Measurements from ENCODE around the gene AK3.

Gene AK3

DNA sequence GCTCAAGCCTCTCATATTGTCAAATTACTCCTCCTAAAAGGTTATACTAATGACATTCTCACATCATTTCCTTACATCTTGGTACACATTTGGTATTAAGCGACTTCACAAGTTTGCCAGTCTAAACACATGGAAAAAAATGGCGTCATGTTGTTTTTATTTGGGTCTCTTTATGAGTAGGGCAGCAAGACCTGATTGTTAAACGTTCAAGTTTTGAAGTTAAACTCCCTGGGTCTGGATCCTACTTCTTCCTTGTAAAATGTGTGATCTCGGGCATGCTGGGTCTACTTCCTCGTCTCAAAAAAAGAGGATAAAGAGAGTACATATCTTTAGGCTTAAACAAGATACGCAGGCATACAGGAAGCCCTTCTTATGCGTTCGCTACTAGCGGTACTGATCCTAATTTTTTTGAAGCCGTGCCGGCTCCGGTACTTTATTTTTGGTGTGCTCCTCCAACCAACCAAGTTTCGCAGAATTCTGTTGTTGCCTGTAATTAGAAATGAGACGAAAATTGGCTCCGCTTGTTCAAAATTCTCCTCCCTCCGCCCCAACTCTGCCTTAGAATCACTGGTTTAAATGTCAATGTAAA is 62.2 kb downstream of the AK3 start:
- Histone ChIP-seq H3K79me2 (peaks cover 2% of the 10 kb centered on the region), H3K36me3 (ENCODE audit: control insufficient read depth, insufficient read depth, low read length) (no peaks in the 10 kb centered on the region), H2AFZ (peak overlapping the region; percentile 90), H3K9me3 (ENCODE audit: control insufficient read depth, low read length) (no peaks in the 10 kb centered on the region), H3K27ac (peak overlapping the region; percentile 94), H3K4me1 (peaks cover 2% of the 10 kb centered on the region), H3K27me3 (ENCODE audit: control insufficient read depth, insufficient read depth, low read length) (no peaks in the 10 kb centered on the region), H3K4me2 (ENCODE audit: low read length) (peak overlapping the region; percentile 99), H3K4me3 (ENCODE audit: low read depth, low read length) (peak overlapping the region; percentile 99), H3K9ac (no peak overlapping the region)
- no peak for TF ChIP-seq CTCF (IDR thresholded peaks at IDR 0.05)

DNA sequence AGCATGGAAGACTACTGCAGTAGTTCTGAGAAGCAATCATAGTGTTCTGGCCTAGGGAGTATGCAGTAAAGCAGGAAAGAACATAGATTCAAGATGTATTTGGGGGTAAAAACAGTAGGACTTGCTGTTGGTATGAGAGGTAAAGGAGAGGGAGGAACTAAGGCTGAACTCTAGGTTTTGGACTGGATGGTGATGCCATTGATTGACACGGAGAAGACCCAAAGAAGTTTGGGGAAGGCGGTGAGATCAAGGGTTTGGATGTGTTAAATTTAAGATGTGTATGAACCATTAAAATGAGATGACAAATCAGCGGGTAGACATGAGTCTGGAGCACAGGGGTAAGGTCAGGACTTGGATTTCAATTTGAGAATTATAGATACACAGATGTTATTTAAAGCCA is 63.6 kb downstream of the AK3 start:
- H3K9me3 ChIP-seq (ENCODE audit: control insufficient read depth, low read length), result no peaks in the 10 kb centered on the region
- no peaks in the 10 kb centered on the region for H3K36me3 ChIP-seq (ENCODE audit: control insufficient read depth, insufficient read depth, low read length)
- peaks cover 2% of the 10 kb centered on the region for H3K79me2 ChIP-seq
- no peak for TF ChIP-seq CTCF (IDR thresholded peaks at IDR 0.05)
- no peaks in the 10 kb centered on the region for H3K27me3 ChIP-seq (ENCODE audit: control insufficient read depth, insufficient read depth, low read length)
- H3K4me2 ChIP-seq (ENCODE audit: low read length), result no peak overlapping the region
- H3K4me1 ChIP-seq, result peaks cover 2% of the 10 kb centered on the region
- H2AFZ ChIP-seq, result no peak overlapping the region
- no peak overlapping the region for H3K9ac ChIP-seq
- H3K27ac ChIP-seq, result no peak overlapping the region
- no peak overlapping the region for H3K4me3 ChIP-seq (ENCODE audit: low read depth, low read length)

GRCh38 chr9:4674783-4675182 is 66.2 kb downstream of the AK3 start:
- Histone ChIP-seq H3K9ac (no peak overlapping the region), H2AFZ (no peak overlapping the region), H3K4me1 (no peaks in the 10 kb centered on the region), H3K4me3 (ENCODE audit: low read depth, low read length) (no peak overlapping the region), H3K27ac (no peak overlapping the region), H3K4me2 (ENCODE audit: low read length) (no peak overlapping the region), H3K27me3 (ENCODE audit: control insufficient read depth, insufficient read depth, low read length) (no peaks in the 10 kb centered on the region), H3K79me2 (no peaks in the 10 kb centered on the region), H3K36me3 (ENCODE audit: control insufficient read depth, insufficient read depth, low read length) (no peaks in the 10 kb centered on the region), H3K9me3 (ENCODE audit: control insufficient read depth, low read length) (no peaks in the 10 kb centered on the region)
- no peak for TF ChIP-seq CTCF (IDR thresholded peaks at IDR 0.05)

- Histone ChIP-seq H3K4me2 (ENCODE audit: low read length) (no peak overlapping the region), H3K9ac (no peak overlapping the region), H3K79me2 (no peaks in the 10 kb centered on the region), H3K4me1 (no peaks in the 10 kb centered on the region), H3K27me3 (ENCODE audit: control insufficient read depth, insufficient read depth, low read length) (no peaks in the 10 kb centered on the region), H3K36me3 (ENCODE audit: control insufficient read depth, insufficient read depth, low read length) (no peaks in the 10 kb centered on the region), H3K4me3 (ENCODE audit: low read depth, low read length) (no peak overlapping the region), H3K9me3 (ENCODE audit: control insufficient read depth, low read length) (no peaks in the 10 kb centered on the region), H2AFZ (no peak overlapping the region), H3K27ac (no peak overlapping the region)
- TF ChIP-seq CTCF (IDR thresholded peaks at IDR 0.05), result no peak
Measured at GRCh38 chr9:4671737-4672136, 69.3 kb downstream of the AK3 start.

GRCh38 chr9:4670591-4670990 is 70.4 kb downstream of the AK3 start:
- no peak for TF ChIP-seq CTCF (IDR thresholded peaks at IDR 0.05)
- Histone ChIP-seq H3K9me3 (ENCODE audit: control insufficient read depth, low read length) (no peaks in the 10 kb centered on the region), H3K9ac (no peak overlapping the region), H3K4me3 (ENCODE audit: low read depth, low read length) (no peak overlapping the region), H2AFZ (no peak overlapping the region), H3K79me2 (no peaks in the 10 kb centered on the region), H3K27me3 (ENCODE audit: control insufficient read depth, insufficient read depth, low read length) (no peaks in the 10 kb centered on the region), H3K27ac (no peak overlapping the region), H3K4me1 (peaks cover under 1% of the 10 kb centered on the region), H3K4me2 (ENCODE audit: low read length) (no peak overlapping the region), H3K36me3 (ENCODE audit: control insufficient read depth, insufficient read depth, low read length) (no peaks in the 10 kb centered on the region)

All from parathyroid adenoma (tissue), 2 donors.